ENCODE measurements around the gene PTPN22.

The PTPN22 gene

DNA sequence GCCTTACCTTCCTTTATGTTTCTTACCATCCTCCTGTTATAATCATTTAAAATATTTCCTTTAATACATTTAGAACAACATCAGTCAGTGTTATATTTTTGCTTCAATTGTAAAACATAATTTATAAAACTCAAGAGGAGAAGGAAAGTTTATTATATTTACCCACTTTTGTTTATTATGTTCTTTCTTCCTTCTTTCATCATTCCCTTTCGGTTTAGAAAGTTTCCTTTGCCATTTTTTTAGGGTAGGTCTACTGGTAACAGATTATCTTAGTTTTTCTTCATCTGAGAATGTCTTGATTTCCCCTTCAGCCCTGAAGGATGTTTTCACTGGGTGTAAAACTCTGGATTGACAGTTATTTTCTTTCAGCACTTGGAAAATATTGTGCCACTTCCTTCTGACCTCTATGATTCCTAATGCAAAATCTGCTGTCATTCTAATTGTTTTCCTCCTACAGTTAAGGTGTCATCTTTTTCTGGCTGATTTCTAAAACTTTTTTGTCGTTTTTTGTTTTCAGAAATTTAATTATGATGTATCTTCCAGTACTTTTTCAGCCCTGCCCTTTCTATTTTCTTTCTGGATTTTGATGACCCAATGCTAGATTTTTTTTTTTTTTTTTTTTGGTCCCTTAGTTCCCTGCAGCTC lies 25.0 kb downstream of the PTPN22 start:
- DNase-seq: peak; percentile 9

DNA sequence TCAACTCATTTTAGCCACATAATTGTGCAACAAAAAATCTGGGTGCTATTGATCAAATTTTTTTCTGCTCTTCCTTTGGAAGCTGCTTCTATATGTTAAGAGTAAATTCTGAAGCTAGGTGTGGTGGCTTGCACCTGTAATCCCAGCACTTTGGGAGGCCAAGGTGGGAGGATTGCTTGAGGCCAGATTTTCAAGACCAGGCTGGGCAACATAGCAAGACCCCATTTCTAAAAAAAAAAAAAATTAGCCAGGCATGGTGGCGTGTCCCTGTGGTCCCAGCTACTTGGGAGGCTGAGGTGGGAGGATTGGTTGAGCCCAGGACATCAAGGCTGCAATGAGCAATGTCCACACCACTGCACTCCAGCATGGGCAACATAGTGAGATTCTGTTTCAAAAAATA lies 35.0 kb downstream of the PTPN22 start:
- DNase-seq: no peak

DNA sequence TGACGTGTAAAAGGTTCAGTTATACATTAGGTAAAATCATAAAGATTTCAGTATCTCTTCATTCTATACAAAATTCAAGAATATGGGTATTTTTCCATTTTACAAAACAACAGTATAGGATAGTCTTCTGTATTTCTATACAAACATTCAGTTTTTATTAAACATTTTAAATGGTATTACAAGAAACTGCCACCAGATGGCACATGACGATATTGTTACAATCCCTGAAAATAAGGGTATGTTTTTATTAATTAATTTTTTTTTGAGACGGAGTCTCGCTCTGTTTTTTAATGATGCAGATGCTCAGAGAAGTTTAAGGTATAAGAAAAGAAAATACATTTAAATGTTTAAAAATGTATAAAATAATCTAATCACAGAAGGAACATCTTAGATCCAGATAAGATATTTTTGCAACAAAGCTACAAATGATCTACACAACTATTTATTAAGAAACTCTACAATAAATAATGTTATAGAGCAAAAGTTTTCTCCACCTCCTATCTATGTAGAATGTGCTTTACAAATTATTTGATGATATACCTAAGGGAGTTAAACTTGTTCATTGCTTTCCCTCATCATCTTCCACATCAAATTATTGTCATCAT lies 35.7 kb downstream of the PTPN22 start:
- DNase-seq: peak; percentile 73

GRCh38 chr1:113834716-113835115 lies 36.8 kb downstream of the PTPN22 start:
- DNase-seq: no peak

DNA sequence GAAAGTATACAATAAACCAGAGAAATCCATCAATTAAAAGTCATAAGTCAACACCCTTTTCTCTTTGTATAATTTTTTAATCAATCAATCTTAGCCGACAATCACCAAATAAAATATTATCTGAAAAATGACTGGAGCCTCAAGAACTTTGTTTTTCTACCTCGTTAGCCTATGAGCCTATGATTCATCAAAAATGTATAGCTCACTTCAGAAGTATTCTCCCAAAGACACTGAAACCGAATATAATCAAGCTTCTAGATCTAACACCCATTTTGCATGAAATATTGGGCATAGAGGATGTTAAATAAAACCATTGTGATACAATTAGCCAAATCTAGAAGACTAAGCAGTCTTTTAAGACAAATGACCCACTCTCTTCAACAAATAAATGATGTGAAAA lies 41.5 kb downstream of the PTPN22 start:
- DNase-seq: no peak

GRCh38 chr1:113821916-113822315 lies 49.6 kb downstream of the PTPN22 start:
- no peak for DNase-seq

- DNase-seq: no peak
These were observed 52.9 kb downstream of the PTPN22 start for GRCh38 chr1:113818578-113818977.

- peak; percentile 12 for DNase-seq
These were observed 58.3 kb downstream of the PTPN22 start for GRCh38 chr1:113813218-113813617.

GRCh38 chr1:113812661-113813135 lies 58.8 kb downstream of the PTPN22 start:
- DNase-seq: peak; percentile 68

- peak; percentile 100 for DNase-seq
These were observed 59.4 kb downstream of the PTPN22 start, which contains the start of gene RSBN1 for GRCh38 chr1:113811888-113812660. TSS of gene RSBN1 (minus strand) at chr1:113812476. CDS start at chr1:113812412, 64 bp downstream.

GRCh38 chr1:113811156-113811887 lies 60.2 kb downstream of the PTPN22 start:
- peak; percentile 63 for DNase-seq

DNA sequence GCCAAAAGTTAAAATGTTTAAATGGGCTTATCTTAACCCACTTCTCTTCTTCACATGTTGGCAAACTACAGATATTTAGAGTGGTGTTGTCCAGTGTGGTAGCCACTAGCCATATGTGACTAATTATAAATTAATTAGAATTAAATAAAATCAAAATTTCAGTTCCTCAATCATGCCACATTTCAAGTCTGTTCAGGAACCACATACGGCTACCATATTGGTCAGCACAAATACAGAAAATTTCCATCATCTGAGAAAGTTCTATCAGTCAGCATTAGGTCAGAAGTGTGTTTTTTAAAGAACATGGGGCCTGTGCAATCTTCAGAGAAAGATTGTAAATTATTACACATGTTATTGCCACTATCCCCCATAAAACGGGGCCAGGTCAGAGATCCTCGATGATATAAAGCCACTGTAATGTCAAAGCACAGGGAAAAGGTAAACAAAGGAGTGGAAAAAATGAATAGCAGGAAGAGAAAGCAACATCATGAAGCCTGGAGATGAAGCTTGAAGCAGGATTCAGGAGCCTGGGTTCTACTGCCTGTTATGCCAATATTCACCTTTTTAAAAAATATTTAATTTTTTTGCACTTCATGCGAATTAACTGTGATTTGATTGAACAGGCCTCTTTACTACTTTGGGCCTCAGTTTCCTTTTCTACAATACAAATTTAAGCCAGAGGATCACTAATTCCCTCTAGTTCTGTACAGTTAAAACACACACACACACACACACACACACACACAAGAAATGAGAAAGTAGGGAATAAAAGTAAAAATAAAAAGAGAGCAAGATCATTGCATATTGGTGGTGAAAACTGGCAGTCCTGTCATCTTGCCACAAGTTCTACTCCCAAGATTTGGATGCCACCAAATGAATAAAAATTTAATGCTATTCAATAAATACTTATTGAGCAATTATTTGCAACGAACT lies 61.6 kb downstream of the PTPN22 start:
- peak; percentile 11 for DNase-seq

GRCh38 chr1:113808450-113809195 lies 62.9 kb downstream of the PTPN22 start:
- no peak for DNase-seq

DNA sequence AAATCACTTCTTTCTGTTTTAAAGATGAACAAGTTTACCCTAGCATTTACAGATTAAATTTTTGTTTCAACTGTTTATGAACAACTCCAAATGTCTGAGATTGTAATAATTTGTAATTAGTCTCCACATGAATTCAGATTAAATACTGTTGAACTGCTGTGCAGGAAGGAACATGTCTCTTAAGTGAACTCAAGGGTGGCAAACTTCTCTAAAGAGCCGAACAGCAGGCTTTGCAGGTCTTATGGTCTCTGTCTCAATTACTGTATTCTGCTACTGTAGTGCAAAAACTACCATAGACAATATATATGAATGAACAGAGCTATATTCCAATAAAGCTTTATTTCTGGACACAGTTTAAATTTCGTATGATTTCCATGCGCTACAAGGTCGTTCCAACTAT lies 65.9 kb downstream of the PTPN22 start:
- DNase-seq: no peak

DNA sequence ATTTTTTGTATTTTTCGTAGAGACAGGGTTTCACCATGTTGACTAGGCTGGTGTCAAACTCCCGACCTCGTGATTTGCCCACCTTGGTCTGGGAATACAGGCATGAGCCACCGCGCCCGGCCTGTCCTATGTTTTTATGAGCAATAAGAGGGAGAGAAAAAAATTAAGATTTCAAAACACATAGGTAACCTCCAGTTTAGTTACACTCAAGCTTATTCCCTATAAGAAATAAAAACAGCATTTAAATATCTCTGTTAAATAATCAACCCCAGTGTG lies 66.3 kb downstream of the PTPN22 start:
- no peak for DNase-seq

DNA sequence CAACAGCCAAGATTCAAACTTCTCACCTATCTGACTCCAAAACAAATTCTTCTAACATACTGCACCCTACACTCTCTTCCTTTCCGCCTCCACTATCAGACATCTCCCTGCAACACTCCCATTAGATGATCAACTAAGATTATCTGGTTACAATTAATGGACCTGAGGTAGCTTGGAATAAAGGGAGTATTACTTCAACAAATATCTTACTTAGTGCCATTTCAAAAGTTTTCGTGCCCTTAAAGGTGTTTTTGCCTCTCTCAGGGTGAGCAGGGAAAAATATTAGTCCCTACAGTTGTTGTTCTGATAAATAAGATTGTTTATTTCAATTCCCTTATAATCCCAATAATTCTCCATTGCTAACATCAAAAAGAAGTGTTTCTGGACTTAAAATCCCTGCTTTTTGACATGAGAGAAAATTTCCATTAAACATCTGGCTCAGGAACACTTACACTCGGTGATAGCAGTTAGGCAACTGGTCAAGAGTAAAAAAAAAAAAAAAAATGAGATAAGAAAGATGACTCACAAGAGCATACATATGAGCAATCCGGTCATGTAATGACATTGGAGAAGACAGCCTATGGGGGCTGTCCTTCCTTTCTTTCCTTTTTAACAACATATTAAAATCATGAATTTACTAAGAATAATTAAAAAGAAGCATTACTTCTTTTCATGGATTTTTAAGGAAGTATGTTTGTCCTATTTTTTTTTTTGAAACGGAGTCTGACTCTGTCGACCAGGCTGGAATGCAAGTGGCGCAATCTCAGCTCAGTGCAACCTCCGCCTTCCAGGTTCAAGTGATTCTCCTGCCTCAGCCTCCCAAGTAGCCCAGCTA lies 66.9 kb downstream of the PTPN22 start:
- DNase-seq: peak; percentile 75

DNA sequence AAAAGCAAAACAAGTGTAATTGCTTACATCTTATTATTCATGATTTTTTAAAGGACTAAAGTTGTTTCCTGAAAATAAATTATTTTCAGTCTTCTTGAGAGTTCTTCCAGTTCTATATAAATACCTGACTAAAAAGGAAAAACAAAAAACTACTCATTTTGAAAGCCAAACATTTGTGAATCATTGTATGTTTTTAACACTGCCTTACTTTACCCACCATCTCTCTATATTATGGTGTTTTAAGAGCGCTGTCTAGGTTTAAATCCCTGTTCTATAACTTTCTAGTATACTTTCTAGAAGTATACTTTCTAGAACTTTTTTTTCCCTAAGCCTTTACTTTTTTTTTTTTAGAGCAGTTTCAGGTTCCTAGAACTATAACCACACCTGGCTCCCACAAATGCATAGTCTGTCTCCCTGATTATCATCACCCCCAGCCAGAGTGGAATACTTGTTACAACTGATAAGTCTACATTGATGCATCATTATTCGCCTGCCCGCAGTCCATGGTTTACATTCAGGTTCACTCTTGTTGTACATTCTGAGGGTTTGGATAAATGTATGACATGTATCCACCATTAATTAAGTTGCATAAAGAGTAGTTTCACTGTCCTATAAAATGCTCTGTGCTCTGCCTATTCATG lies 69.0 kb downstream of the PTPN22 start:
- DNase-seq: no peak

DNA sequence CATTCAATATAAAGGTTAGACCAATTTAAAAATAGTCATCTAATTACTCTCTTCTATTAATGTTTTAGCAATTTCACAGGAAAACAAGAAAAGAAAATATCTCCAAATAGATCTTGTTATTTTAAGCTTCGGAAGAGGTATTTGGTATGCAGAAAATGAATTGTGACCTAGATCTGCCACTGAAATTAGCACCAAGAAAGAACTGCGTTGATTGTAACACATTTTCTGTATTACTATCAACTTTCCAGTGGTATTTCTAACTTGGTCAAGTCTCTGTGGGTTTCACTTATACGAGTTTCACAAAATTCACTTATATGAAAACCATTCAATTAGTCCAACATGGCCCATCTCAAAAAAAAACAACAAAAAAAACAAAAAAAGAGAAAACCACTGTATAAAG lies 71.0 kb downstream of the PTPN22 start:
- DNase-seq: no peak

- DNase-seq: no peak
These were observed 74.0 kb downstream of the PTPN22 start for GRCh38 chr1:113797472-113797871.
